Cardiac fibroblast (primary cell): ENCODE results near the gene ASAP2.

Experiments used
- DNase-seq, 2 donors: peaks; one replicate each; pipeline versions ENCODE4 v3.0.0 to v3.0.0-alpha.2; 2010; ENCODE audit warnings: low read depth in 2 of 2
- H3K4me3 ChIP-seq, 2 donors: replicated peaks in 1 of 2; 1 replicate in 1 of 2; 2 replicates in 1 of 2; pipeline ENCODE4 v1.5.1; 2011; ENCODE audit warnings: low read depth in 2 of 2, low read length in 2 of 2, mild to moderate bottlenecking in 2 of 2, moderate library complexity in 1 of 2
- TF ChIP-seq, protein P1 (sequence below): IDR thresholded peaks from one replicate; pipeline ENCODE4 v1.5.1; 2011; ENCODE audit warnings: low read depth, mild to moderate bottlenecking, low read length, inconsistent platforms

The ASAP2 gene

DNA sequence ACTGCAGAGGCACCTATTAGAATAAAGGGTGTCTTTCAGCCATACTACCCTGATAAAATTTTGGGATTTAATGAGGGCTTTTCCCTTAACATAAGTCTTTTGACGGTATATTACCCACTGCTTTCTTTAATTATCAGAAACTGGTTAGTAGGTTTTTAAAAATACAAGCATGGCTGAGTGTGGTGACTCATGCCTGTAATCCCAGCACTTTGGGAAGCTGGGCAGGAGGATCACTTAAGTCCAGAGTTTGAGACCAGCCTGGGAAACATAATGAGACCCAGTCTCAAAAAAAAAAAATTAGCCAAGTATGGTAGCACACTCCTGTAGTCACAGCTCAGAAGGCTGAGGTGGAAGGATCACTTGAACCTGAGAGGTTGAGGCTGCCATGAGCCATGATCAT lies 232.9 kb downstream of the ASAP2 start:
- DNase-seq, result peak in 1 of 2 donors; percentile 31
- TF ChIP-seq, protein P1, sequence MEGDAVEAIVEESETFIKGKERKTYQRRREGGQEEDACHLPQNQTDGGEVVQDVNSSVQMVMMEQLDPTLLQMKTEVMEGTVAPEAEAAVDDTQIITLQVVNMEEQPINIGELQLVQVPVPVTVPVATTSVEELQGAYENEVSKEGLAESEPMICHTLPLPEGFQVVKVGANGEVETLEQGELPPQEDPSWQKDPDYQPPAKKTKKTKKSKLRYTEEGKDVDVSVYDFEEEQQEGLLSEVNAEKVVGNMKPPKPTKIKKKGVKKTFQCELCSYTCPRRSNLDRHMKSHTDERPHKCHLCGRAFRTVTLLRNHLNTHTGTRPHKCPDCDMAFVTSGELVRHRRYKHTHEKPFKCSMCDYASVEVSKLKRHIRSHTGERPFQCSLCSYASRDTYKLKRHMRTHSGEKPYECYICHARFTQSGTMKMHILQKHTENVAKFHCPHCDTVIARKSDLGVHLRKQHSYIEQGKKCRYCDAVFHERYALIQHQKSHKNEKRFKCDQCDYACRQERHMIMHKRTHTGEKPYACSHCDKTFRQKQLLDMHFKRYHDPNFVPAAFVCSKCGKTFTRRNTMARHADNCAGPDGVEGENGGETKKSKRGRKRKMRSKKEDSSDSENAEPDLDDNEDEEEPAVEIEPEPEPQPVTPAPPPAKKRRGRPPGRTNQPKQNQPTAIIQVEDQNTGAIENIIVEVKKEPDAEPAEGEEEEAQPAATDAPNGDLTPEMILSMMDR, result no peak
- no peak overlapping the region for H3K4me3 ChIP-seq

- TF ChIP-seq, protein P1, result no peak
- no peak overlapping the region for H3K4me3 ChIP-seq
- DNase-seq, result peak; percentile 42 to 84
Observed at GRCh38 chr2:9440058-9440727, 233.6 kb downstream of the ASAP2 start.

GRCh38 chr2:9441556-9441955 lies 234.9 kb downstream of the ASAP2 start:
- TF ChIP-seq, protein P1, result no peak
- no peak for DNase-seq
- no peak overlapping the region for H3K4me3 ChIP-seq

DNA sequence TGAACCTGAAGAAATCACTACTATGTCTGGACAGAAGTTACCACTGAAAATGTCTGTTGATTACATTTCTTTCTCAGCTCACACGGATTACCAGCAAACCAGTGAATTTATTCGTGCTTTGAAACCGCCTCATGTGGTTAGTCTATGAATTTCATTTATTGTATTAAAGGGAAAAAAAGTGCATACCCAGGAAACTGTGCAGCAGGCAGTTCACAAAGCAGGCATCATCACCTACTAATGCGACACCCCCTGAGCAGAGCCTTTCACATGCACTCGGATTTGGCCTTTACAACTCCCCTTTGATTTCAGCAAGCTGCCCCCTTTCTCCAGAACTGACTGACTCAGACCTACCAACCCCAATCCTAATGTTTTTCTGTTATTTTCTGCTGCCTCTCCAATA lies 236.9 kb downstream of the ASAP2 start:
- TF ChIP-seq, protein P1, result no peak
- no peak for DNase-seq
- no peak overlapping the region for H3K4me3 ChIP-seq

GRCh38 chr2:9445089-9445488 lies 238.5 kb downstream of the ASAP2 start:
- H3K4me3 ChIP-seq, result no peak overlapping the region
- TF ChIP-seq, protein P1, result no peak
- no peak for DNase-seq

DNA sequence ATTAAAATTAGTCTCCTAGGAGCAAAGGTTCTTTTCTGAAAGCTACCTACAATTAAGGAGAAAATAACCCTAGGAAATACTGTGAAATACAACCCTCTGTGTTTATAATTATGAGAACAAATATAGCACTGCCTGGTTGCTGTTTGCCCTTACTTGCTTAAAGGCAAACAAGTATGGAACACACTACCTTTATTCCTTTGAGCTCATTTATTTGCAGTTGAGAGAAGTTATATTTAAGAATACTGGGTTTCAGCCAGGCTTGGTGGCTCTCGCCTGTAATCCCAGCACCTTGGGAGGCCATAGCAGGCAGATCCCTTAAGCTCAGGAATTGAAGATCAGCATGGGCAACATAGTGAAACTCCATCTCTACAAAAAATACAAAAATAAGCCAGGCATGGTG lies 244.6 kb downstream of the ASAP2 start:
- TF ChIP-seq, protein P1, result no peak
- no peak for DNase-seq
- no peak overlapping the region for H3K4me3 ChIP-seq
